Astrocyte of the spinal cord (primary cell): Measurements from ENCODE around the gene FBXO11.

Experiments used
- DNase-seq: peaks from one replicate; pipeline ENCODE4 v3.0.0; 2011; ENCODE audit warnings: low read depth, low spot score
- H3K4me3 ChIP-seq: 2 replicates; pipeline ENCODE4 v1.5.1; 2011; ENCODE audit warnings: low read depth, mild to moderate bottlenecking, low read length, moderate library complexity
- CTCF ChIP-seq: IDR thresholded peaks from 2 replicates; pipeline ENCODE4 v1.5.1; 2012; ENCODE audit warnings: low read depth, mild to moderate bottlenecking, low read length, inconsistent platforms
- in situ Hi-C: cut with HindIII; loops from 2 replicates; pipeline ENCODE4 v1.10.0; 2017; ENCODE audit warnings: low sequenced_read_pairs

The FBXO11 gene

GRCh38 chr2:47819834-47820233 is 86.5 kb downstream of the FBXO11 start:
- TF ChIP-seq CTCF, result no peak
- in situ Hi-C loops, result no loop called here
- no peak overlapping the region for H3K4me3 ChIP-seq
- no peak for DNase-seq

GRCh38 chr2:47818777-47819176 is 87.5 kb downstream of the FBXO11 start:
- in situ Hi-C loops, result no loop called here
- DNase-seq, result no peak
- no peak for TF ChIP-seq CTCF
- no peak overlapping the region for H3K4me3 ChIP-seq

GRCh38 chr2:47815764-47816163 is 90.5 kb downstream of the FBXO11 start:
- DNase-seq, result no peak
- H3K4me3 ChIP-seq, result no peak overlapping the region
- TF ChIP-seq CTCF, result no peak
- in situ Hi-C loops, result no loop called here

- no peak overlapping the region for H3K4me3 ChIP-seq
- TF ChIP-seq CTCF, result no peak
- in situ Hi-C loops, result no loop called here
- no peak for DNase-seq
These were observed 94.6 kb downstream of the FBXO11 start for GRCh38 chr2:47811668-47812067.

GRCh38 chr2:47810850-47811249 is 95.4 kb downstream of the FBXO11 start:
- no peak overlapping the region for H3K4me3 ChIP-seq
- in situ Hi-C loops, result no loop called here
- DNase-seq, result no peak
- TF ChIP-seq CTCF, result no peak

GRCh38 chr2:47809903-47810302 is 96.4 kb downstream of the FBXO11 start:
- in situ Hi-C loops, result no loop called here
- no peak overlapping the region for H3K4me3 ChIP-seq
- no peak for DNase-seq
- TF ChIP-seq CTCF, result no peak

- H3K4me3 ChIP-seq, result no peak overlapping the region
These were observed 97.7 kb downstream of the FBXO11 start for GRCh38 chr2:47808614-47809013.

More at GRCh38 chr2:47808614-47809013, 97.7 kb downstream of the FBXO11 start:
- in situ Hi-C loops, result no loop called here
- DNase-seq, result no peak
- no peak for TF ChIP-seq CTCF
